IMR-90 (cell line): Measurements from ENCODE around the gene RFTN1. TPM values are rescaled to one million over a fixed set of nuclear protein-coding genes. Genes with fewer than 3 reads are reported as not detected.

Source experiments
- ATAC-seq: fragments of 200-7000 bp; cut with Tn5 transposase; 2 replicates; pipeline ENCODE4 v1.9.1; 2020; ENCODE audit warnings: low read depth, mild to moderate bottlenecking, moderate library complexity
- BruUV-seq: library from RNA; stranded (reverse); fragments of 400-500 nt; replicated peaks from 2 replicates; lab custom pipeline; 2021; lab: Mats Ljungman, UMichigan
- CTCF ChIA-PET: fragments of 300-600 bp; formaldehyde crosslinking; extraction: SDS; loops from one replicate; lab custom pipeline; 2021; ENCODE audit warnings: antibody characterized with exemption; lab: Yijun Ruan, JAX
- POLR2A ChIA-PET: fragments of 300-600 bp; sonication (Branson Sonifier 250); formaldehyde crosslinking; loops from one replicate; lab custom pipeline; 2022; ENCODE audit warnings: antibody characterized with exemption; ENCODE audit not compliant: unreplicated experiment; lab: Charles Lee
- DNase-seq: peaks from one replicate; pipeline ENCODE4 v3.0.0; 2013
- H2AFZ ChIP-seq: replicated peaks from 2 replicates; pipeline ENCODE3; 2013; ENCODE audit warnings: low read length, mild to moderate bottlenecking; ENCODE audit not compliant: poor library complexity
- H2AK5ac ChIP-seq: 2 replicates; pipeline ENCODE4 v1.6.1; 2013; ENCODE audit warnings: low read depth, low read length, inconsistent platforms
- H2AK9ac ChIP-seq: replicated peaks from 2 replicates; pipeline ENCODE3; 2013; ENCODE audit warnings: mild to moderate bottlenecking, low read depth, low read length, moderate library complexity; ENCODE audit not compliant: poor library complexity
- H2BK120ac ChIP-seq: 2 replicates; pipeline ENCODE4 v1.6.1; 2013; ENCODE audit warnings: low read depth, low read length, inconsistent platforms
- H2BK15ac ChIP-seq: 3 replicates; pipeline ENCODE4 v1.6.1; 2013; ENCODE audit warnings: low read depth, low read length, inconsistent platforms
- H2BK20ac ChIP-seq: 2 replicates; pipeline ENCODE4 v1.6.1; 2013; ENCODE audit warnings: low read depth, mild to moderate bottlenecking, inconsistent platforms, low read length, moderate library complexity
- H2BK5ac ChIP-seq: 2 replicates; pipeline ENCODE4 v1.6.1; 2013; ENCODE audit warnings: mild to moderate bottlenecking, low read depth, low read length, inconsistent platforms; ENCODE audit not compliant: poor library complexity, severe bottlenecking
- H3K14ac ChIP-seq: replicated peaks from 2 replicates; pipeline ENCODE4 v1.6.1; 2013; ENCODE audit warnings: low read depth, low read length, inconsistent platforms
- H3K18ac ChIP-seq: 2 replicates; pipeline ENCODE4 v1.6.1; 2013; ENCODE audit warnings: low read depth, low read length, control low read depth
- H3K23ac ChIP-seq: 2 replicates; pipeline ENCODE4 v1.6.1; 2013; ENCODE audit warnings: low read depth, low read length, inconsistent platforms
- H3K27ac ChIP-seq: 2 replicates; pipeline ENCODE4 v1.5.1; 2013; ENCODE audit warnings: mild to moderate bottlenecking, control low read depth, low read length; ENCODE audit not compliant: insufficient read depth
- H3K27me3 ChIP-seq: 2 replicates; pipeline ENCODE4 v1.6.1; 2013; ENCODE audit warnings: low read length; ENCODE audit not compliant: control insufficient read depth, insufficient read depth
- H3K36me3 ChIP-seq: 2 replicates; pipeline ENCODE4 v1.6.1; 2013; ENCODE audit warnings: low read length, mixed read lengths; ENCODE audit not compliant: control insufficient read depth, insufficient read depth
- H3K4ac ChIP-seq: 2 replicates; pipeline ENCODE4 v1.6.1; 2013; ENCODE audit warnings: low read depth, low read length, inconsistent platforms
- H3K4me1 ChIP-seq: 2 replicates; pipeline ENCODE4 v1.6.1; 2013; ENCODE audit warnings: low read length, mixed read lengths; ENCODE audit not compliant: control insufficient read depth, insufficient read depth
- H3K4me2 ChIP-seq: 2 replicates; pipeline ENCODE4 v1.6.1; 2013; ENCODE audit warnings: low read depth, mild to moderate bottlenecking, control low read depth, low read length, moderate library complexity
- H3K4me3 ChIP-seq: 2 replicates; pipeline ENCODE4 v1.5.1; 2013; ENCODE audit warnings: low read depth, mild to moderate bottlenecking, control low read depth, low read length, moderate library complexity; ENCODE audit not compliant: insufficient read depth
- H3K56ac ChIP-seq: 2 replicates; pipeline ENCODE4 v1.6.1; 2013; ENCODE audit warnings: low read length, inconsistent platforms; ENCODE audit not compliant: insufficient read depth; ENCODE audit errors: extremely low read depth
- H3K79me1 ChIP-seq, 2 experiments: 2 replicates each; pipeline ENCODE4 v1.6.1; 2013; ENCODE audit warnings: low read length in 2 of 2, inconsistent platforms in 1 of 2, low read depth in 1 of 2
- H3K9ac ChIP-seq: 2 replicates; pipeline ENCODE4 v1.6.1; 2013; ENCODE audit warnings: low read depth, low read length, control low read depth
- H3K9me1 ChIP-seq: 2 replicates; pipeline ENCODE4 v1.6.1; 2013; ENCODE audit warnings: low read length, inconsistent platforms; ENCODE audit not compliant: insufficient read depth
- H3K9me3 ChIP-seq: 2 replicates; pipeline ENCODE4 v1.6.1; 2013; ENCODE audit warnings: low read length; ENCODE audit not compliant: control insufficient read depth, insufficient read depth
- H4K20me1 ChIP-seq: 2 replicates; pipeline ENCODE4 v1.6.1; 2013; ENCODE audit warnings: low read length, inconsistent platforms; ENCODE audit not compliant: insufficient read depth
- H4K5ac ChIP-seq: 2 replicates; pipeline ENCODE4 v1.6.1; 2013; ENCODE audit warnings: mild to moderate bottlenecking, low read depth, low read length, control low read depth
- H4K8ac ChIP-seq, 2 experiments: 2 replicates each; pipeline ENCODE4 v1.6.1; 2013; ENCODE audit warnings: low read depth in 2 of 2, low read length in 2 of 2, control low read depth in 1 of 2, inconsistent platforms in 1 of 2
- H4K91ac ChIP-seq: 2 replicates; pipeline ENCODE4 v1.6.1; 2013; ENCODE audit warnings: low read depth, low read length, inconsistent platforms; ENCODE audit not compliant: insufficient read depth
- BHLHE40 ChIP-seq: fragments of 150-350 bp; IDR thresholded peaks from 2 replicates; pipeline ENCODE4 v1.6.1; 2016; ENCODE audit warnings: mild to moderate bottlenecking, low read depth, low read length
- MXI1 ChIP-seq: IDR thresholded peaks from 2 replicates; pipeline ENCODE4 v1.6.1; 2012; ENCODE audit warnings: low read depth, mild to moderate bottlenecking, low read length, moderate library complexity, borderline replicate concordance
- RCOR1 ChIP-seq: IDR thresholded peaks from 2 replicates; pipeline ENCODE4 v1.6.1; 2012; ENCODE audit warnings: mild to moderate bottlenecking, low read length, improper control_type of control experiment; ENCODE audit not compliant: insufficient replicate concordance
- RFX5 ChIP-seq: IDR thresholded peaks from 2 replicates; pipeline ENCODE4 v1.8.0; 2012; ENCODE audit warnings: low read depth, mild to moderate bottlenecking, low read length, moderate library complexity
- USF2 ChIP-seq: fragments of 150-350 bp; IDR thresholded peaks from 2 replicates; pipeline ENCODE4 v1.6.1; 2017; ENCODE audit warnings: mild to moderate bottlenecking, antibody characterized with exemption, low read length, low read depth
- WGBS, 2 experiments: methylation state at CpG; one replicate each; pipeline versions ENCODE4 v1.1.5 to v1.1.7; 2013; ENCODE audit warnings: missing lambda C conversion rate in 2 of 2; ENCODE audit not compliant: insufficient read length in 1 of 2; ENCODE audit errors: extremely low coverage in 2 of 2; 5-methylcytosine and 5-hydroxymethylcytosine counted together
- dilution Hi-C: fragments of 300-500 bp; cut with HindIII; formaldehyde crosslinking; loops from one replicate; pipeline ENCODE4 v1.14.3; 2018; ENCODE audit warnings: low sequenced_read_pairs; ENCODE audit not compliant: unreplicated experiment
- in situ Hi-C: fragments of 300-500 bp; cut with MboI; formaldehyde crosslinking; loops from 3 replicates; pipeline ENCODE4 v1.14.3; 2019; ENCODE audit warnings: low sequenced_read_pairs, inconsistent platforms, mixed read lengths
- intact Hi-C: fragments of 100-400 bp; cut with micrococcal nuclease; formaldehyde crosslinking; loops from 2 replicates; pipeline ENCODE4 v1.10.0; 2022
- polyA plus RNA-seq, 3 experiments: library from polyadenylated mRNA; depleted of rRNA; stranded (reverse); fragments of >200 nt; gene quantifications; 2 replicates each; pipeline ENCODE4 v1.2.3, GENCODE V29; 2012; ENCODE audit warnings: low replicate concordance in 1 of 3
- total RNA-seq: library from RNA; depleted of rRNA; stranded (reverse); fragments of >200 nt; gene quantifications from 2 replicates; pipeline ENCODE4 v1.2.3, GENCODE V29; 2012

Gene RFTN1
- total and polyA plus RNA-seq, 2 of the 4 experiments (the other 2 are of a cell fraction) = 45.0 to 52.0 TPM

GRCh38 chr3:16369276-16369675 is 144.2 kb downstream of the RFTN1 start:
- no peak overlapping the region; the same call in 1 of the 2 replicates for H3K18ac ChIP-seq
- no peak overlapping the region for H3K4me2 ChIP-seq
- DNase-seq = no peak
- H3K9me1 ChIP-seq = peaks cover 27% of the 10 kb centered on the region
- no CpG with 5 or more reads among the region's 5 CpGs for WGBS, 2 experiments
- H3K9me3 ChIP-seq = no peaks in the 10 kb centered on the region
- no peak overlapping the region for H3K4ac ChIP-seq
- in situ Hi-C loops (no loop called here), intact Hi-C loops (no loop called here), dilution Hi-C loops (no loop called here)
- H3K27ac ChIP-seq = no peak overlapping the region
- no peak overlapping the region for H2AK9ac ChIP-seq
- BruUV-seq = no TSS peak
- no peak overlapping the region for H4K5ac ChIP-seq
- POLR2A ChIA-PET = no interaction called here
- no peak overlapping the region for H3K4me3 ChIP-seq
- H3K4me1 ChIP-seq = peaks cover 20% of the 10 kb centered on the region
- H4K8ac ChIP-seq = no peak overlapping the region
- H2BK5ac ChIP-seq = no peak overlapping the region
- H4K20me1 ChIP-seq = peaks cover 4% of the 10 kb centered on the region; the same call in 1 of the 2 replicates
- no peak overlapping the region for H3K23ac ChIP-seq
- peaks cover 34% of the 10 kb centered on the region for H3K36me3 ChIP-seq
- H2BK15ac ChIP-seq = no peak overlapping the region
- no peak overlapping the region for H3K9ac ChIP-seq
- no peaks in the 10 kb centered on the region for H3K27me3 ChIP-seq
- no peak overlapping the region for H3K56ac ChIP-seq
- no peak overlapping the region for H2AFZ ChIP-seq
- TF ChIP-seq RFX5 (no peak), USF2 (no peak), BHLHE40 (no peak), MXI1 (no peak), RCOR1 (no peak)
- peaks cover 27 to 63% of the 10 kb centered on the region in 2 experiments for H3K79me1 ChIP-seq
- no peak overlapping the region for H2BK20ac ChIP-seq
- CTCF ChIA-PET = no interaction called here
- ATAC-seq = no peak
- no peak overlapping the region for H2BK120ac ChIP-seq
- peak overlapping the region; percentile 7; the same call in 1 of the 2 replicates for H2AK5ac ChIP-seq
- no peak overlapping the region for H3K14ac ChIP-seq
- no peak overlapping the region for H4K91ac ChIP-seq
